Cardiac muscle cell (in vitro differentiated cells and primary cell): Measurements from ENCODE around the gene MAP3K9. TPM values are rescaled to one million over a fixed set of nuclear protein-coding genes. Genes with fewer than 3 reads are reported as not detected.

Experiments used
- DNase-seq, 2 donors: peaks; one replicate each; pipeline versions ENCODE4 v3.0.0 to v3.0.0-alpha.2; 2010 to 2017; ENCODE audit warnings: low read depth in 1 of 2, low spot score in 1 of 2
- H3K27ac ChIP-seq: fragments of 200-600 bp; sonication (generic); 2 replicates; pipeline ENCODE4 v1.5.1; 2016
- H3K27me3 ChIP-seq: fragments of 200-600 bp; sonication (generic); 2 replicates; pipeline ENCODE4 v1.6.0; 2016; ENCODE audit warnings: control low read depth
- H3K36me3 ChIP-seq: fragments of 200-600 bp; sonication (generic); 2 replicates; pipeline ENCODE4 v1.5.1; 2016; ENCODE audit warnings: control low read depth
- H3K4me1 ChIP-seq: fragments of 200-600 bp; sonication (generic); 2 replicates; pipeline ENCODE4 v1.8.1; 2017; ENCODE audit warnings: low read depth, mild to moderate bottlenecking, mixed run types
- H3K4me3 ChIP-seq: fragments of 200-600 bp; sonication (generic); 2 replicates; pipeline ENCODE4 v1.5.1; 2016; ENCODE audit warnings: mild to moderate bottlenecking
- H3K9me3 ChIP-seq: fragments of 200-600 bp; sonication (generic); 2 replicates; pipeline ENCODE4 v1.5.1; 2017; ENCODE audit warnings: low read depth, mild to moderate bottlenecking, control low read depth
- CTCF ChIP-seq: IDR thresholded peaks from 2 replicates; pipeline ENCODE4 v1.5.1; 2012; ENCODE audit warnings: low read depth, mild to moderate bottlenecking, low read length
- polyA plus RNA-seq: library from polyadenylated mRNA; unstranded; fragments of >200 nt; fragmentation: Nextera tagmentation; extraction: Ambion mirVana; gene quantifications from 2 replicates; pipeline ENCODE4 v1.2.1, GENCODE V29; 2016
- total RNA-seq: library from RNA; depleted of rRNA; stranded (reverse); fragments of >200 nt; gene quantifications from 2 replicates; pipeline ENCODE4 v1.2.3, GENCODE V29; 2016

Gene MAP3K9
- total and polyA plus RNA-seq, 2 experiments from 2014 or later, result 5.4 to 7.4 TPM

- Histone ChIP-seq H3K27ac (no peak overlapping the region), H3K27me3 (no peaks in the 10 kb centered on the region), H3K36me3 (no peaks in the 10 kb centered on the region), H3K4me3 (no peak overlapping the region), H3K4me1 (no peaks in the 10 kb centered on the region), H3K9me3 (no peaks in the 10 kb centered on the region)
- no peak for DNase-seq
- TF ChIP-seq CTCF, result no peak
Measured at GRCh38 chr14:70847406-70848090, 38.2 kb upstream of the MAP3K9 start.

- no peak overlapping the region for H3K27ac ChIP-seq
- DNase-seq, result no peak
- H3K4me1 ChIP-seq, result no peaks in the 10 kb centered on the region
- no peaks in the 10 kb centered on the region for H3K9me3 ChIP-seq
- no peak for TF ChIP-seq CTCF
- H3K4me3 ChIP-seq, result no peak overlapping the region
- no peaks in the 10 kb centered on the region for H3K36me3 ChIP-seq
- no peaks in the 10 kb centered on the region for H3K27me3 ChIP-seq
Measured at GRCh38 chr14:70845601-70846000, 36.3 kb upstream of the MAP3K9 start.

DNA sequence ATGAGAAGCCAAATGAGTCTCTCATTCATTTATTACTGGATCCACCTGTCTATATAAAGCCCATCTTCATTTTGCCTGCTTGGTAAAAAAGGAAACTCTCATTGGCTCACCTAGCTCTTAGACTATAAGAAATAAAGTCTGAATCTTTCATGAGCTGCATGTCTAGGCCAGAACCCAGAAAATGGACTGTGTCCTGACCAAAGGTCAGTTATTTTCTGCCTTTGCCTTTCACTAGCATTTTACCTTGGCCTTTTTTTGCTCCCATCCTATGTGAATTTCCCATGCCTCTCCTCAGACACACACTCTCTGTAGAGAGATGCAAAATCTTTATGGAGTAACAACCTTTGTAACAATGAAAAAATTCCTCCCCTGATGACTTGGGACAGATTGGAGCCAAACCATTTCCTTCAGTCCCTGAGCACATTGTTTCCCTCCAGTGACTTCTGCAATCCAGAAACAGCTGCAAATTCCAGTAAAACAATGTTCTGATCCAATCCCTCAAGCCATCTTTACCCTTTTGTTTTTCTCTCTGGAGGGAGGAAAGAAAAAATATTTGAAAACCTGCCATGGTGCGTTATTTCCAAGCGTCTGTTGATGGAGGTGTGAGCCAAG is 33.6 kb upstream of the MAP3K9 start:
- no peak overlapping the region for H3K4me3 ChIP-seq
- H3K4me1 ChIP-seq, result no peaks in the 10 kb centered on the region
- no peak for TF ChIP-seq CTCF
- H3K9me3 ChIP-seq, result no peaks in the 10 kb centered on the region
- H3K27me3 ChIP-seq, result no peaks in the 10 kb centered on the region
- DNase-seq, result peak in 1 of 2 donors; percentile 82
- no peak overlapping the region for H3K27ac ChIP-seq
- no peaks in the 10 kb centered on the region for H3K36me3 ChIP-seq

GRCh38 chr14:70838076-70838475 is 28.8 kb upstream of the MAP3K9 start:
- no peak for DNase-seq
- no peak overlapping the region for H3K4me3 ChIP-seq
- H3K9me3 ChIP-seq, result no peaks in the 10 kb centered on the region
- H3K27me3 ChIP-seq, result no peaks in the 10 kb centered on the region
- TF ChIP-seq CTCF, result no peak
- no peak overlapping the region for H3K27ac ChIP-seq
- H3K4me1 ChIP-seq, result no peaks in the 10 kb centered on the region
- H3K36me3 ChIP-seq, result no peaks in the 10 kb centered on the region

GRCh38 chr14:70836946-70837345 is 27.6 kb upstream of the MAP3K9 start:
- H3K27ac ChIP-seq, result no peak overlapping the region
- H3K4me1 ChIP-seq, result peaks cover 11% of the 10 kb centered on the region
- TF ChIP-seq CTCF, result no peak
- no peaks in the 10 kb centered on the region for H3K36me3 ChIP-seq
- DNase-seq, result no peak
- no peaks in the 10 kb centered on the region for H3K9me3 ChIP-seq
- no peaks in the 10 kb centered on the region for H3K27me3 ChIP-seq
- H3K4me3 ChIP-seq, result no peak overlapping the region
